Umbilical cord (tissue), 2 donors: ENCODE measurements around the gene ADCY3. TPM values are rescaled to one million over a fixed set of nuclear protein-coding genes. Genes with fewer than 3 reads are reported as not detected.

ENCODE experiments used
- DNase-seq: peaks from one replicate; pipeline ENCODE4 v3.0.0-alpha.2; 2015; ENCODE audit warnings: low spot score
- total RNA-seq: library from RNA; depleted of rRNA; stranded (reverse); fragments of >200 nt; gene quantifications from one replicate; pipeline ENCODE4 v1.2.3, GENCODE V29; 2014; ENCODE audit warnings: low replicate concordance; ENCODE audit not compliant: insufficient read depth

ADCY3 gene
- total RNA-seq, 1 donor from 2014 or later: 35.6 TPM

- no peak for DNase-seq
Measured at GRCh38 chr2:24875901-24876300, 44.1 kb downstream of the ADCY3 start.

GRCh38 chr2:24875272-24875671, 44.8 kb downstream of the ADCY3 start:
- DNase-seq: no peak

- DNase-seq: no peak
Measured at GRCh38 chr2:24874035-24874434, 46.0 kb downstream of the ADCY3 start.

GRCh38 chr2:24873619-24874018, 46.4 kb downstream of the ADCY3 start:
- no peak for DNase-seq

- DNase-seq: no peak
Measured at GRCh38 chr2:24872344-24873115, 47.5 kb downstream of the ADCY3 start.

GRCh38 chr2:24871852-24872333, 48.1 kb downstream of the ADCY3 start:
- peak; percentile 15 for DNase-seq

GRCh38 chr2:24870891-24871705, 48.9 kb downstream of the ADCY3 start:
- no peak for DNase-seq

GRCh38 chr2:24870440-24870839, 49.6 kb downstream of the ADCY3 start:
- no peak for DNase-seq

GRCh38 chr2:24866946-24867345, 53.1 kb downstream of the ADCY3 start:
- no peak for DNase-seq

- DNase-seq: no peak
Measured at GRCh38 chr2:24863641-24864040, 56.4 kb downstream of the ADCY3 start.

- DNase-seq: no peak
Measured at GRCh38 chr2:24861500-24861899, 58.5 kb downstream of the ADCY3 start.

- DNase-seq: no peak
Measured at GRCh38 chr2:24860631-24861030, 59.4 kb downstream of the ADCY3 start.

- no peak for DNase-seq
Measured at GRCh38 chr2:24859968-24860600, 60.0 kb downstream of the ADCY3 start.

- no peak for DNase-seq
Measured at GRCh38 chr2:24858996-24859395, 61.0 kb downstream of the ADCY3 start.

GRCh38 chr2:24857746-24858145, 62.3 kb downstream of the ADCY3 start:
- no peak for DNase-seq

GRCh38 chr2:24856791-24857211, 63.2 kb downstream of the ADCY3 start:
- DNase-seq: peak; percentile 38

GRCh38 chr2:24855726-24856125, 64.3 kb downstream of the ADCY3 start:
- peak; percentile 84 for DNase-seq

GRCh38 chr2:24855022-24855622, 64.9 kb downstream of the ADCY3 start:
- DNase-seq: peak; percentile 15

GRCh38 chr2:24853996-24854395, 66.0 kb downstream of the ADCY3 start:
- no peak for DNase-seq

GRCh38 chr2:24853046-24853445, 67.0 kb downstream of the ADCY3 start:
- DNase-seq: no peak

- no peak for DNase-seq
Measured at GRCh38 chr2:24852431-24853020, 67.5 kb downstream of the ADCY3 start.
